GM18526 (cell line): Measurements from ENCODE around the gene MAP1S.

Experiments used
- POLR2A ChIP-seq: IDR thresholded peaks from 3 replicates; pipeline ENCODE4 v1.6.1; 2011; ENCODE audit not compliant: insufficient read length; ENCODE audit errors: extremely low read depth

The MAP1S gene

DNA sequence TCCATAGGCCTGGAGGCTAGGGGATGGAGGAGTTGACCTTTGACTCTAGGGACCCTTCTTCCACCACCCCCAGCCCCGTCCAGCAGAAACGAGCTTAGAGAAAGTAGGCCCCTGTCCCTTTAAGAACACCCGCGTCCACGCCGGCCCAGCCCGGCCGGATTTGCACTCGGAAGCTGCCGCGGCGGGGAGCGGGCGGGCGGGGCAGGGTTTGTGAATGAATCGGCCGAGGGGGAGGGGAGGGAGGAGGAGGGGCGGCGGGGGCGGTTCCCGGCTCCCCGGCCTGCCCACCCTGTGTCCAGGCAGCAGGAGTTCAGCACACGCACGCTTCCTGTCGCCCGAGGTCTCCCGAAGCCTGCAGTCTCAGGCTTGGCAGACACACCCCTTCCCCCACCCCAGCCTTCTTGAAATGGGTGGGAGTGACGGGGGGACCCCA is 32.7 kb upstream of the MAP1S start:
- no peak for TF ChIP-seq POLR2A

DNA sequence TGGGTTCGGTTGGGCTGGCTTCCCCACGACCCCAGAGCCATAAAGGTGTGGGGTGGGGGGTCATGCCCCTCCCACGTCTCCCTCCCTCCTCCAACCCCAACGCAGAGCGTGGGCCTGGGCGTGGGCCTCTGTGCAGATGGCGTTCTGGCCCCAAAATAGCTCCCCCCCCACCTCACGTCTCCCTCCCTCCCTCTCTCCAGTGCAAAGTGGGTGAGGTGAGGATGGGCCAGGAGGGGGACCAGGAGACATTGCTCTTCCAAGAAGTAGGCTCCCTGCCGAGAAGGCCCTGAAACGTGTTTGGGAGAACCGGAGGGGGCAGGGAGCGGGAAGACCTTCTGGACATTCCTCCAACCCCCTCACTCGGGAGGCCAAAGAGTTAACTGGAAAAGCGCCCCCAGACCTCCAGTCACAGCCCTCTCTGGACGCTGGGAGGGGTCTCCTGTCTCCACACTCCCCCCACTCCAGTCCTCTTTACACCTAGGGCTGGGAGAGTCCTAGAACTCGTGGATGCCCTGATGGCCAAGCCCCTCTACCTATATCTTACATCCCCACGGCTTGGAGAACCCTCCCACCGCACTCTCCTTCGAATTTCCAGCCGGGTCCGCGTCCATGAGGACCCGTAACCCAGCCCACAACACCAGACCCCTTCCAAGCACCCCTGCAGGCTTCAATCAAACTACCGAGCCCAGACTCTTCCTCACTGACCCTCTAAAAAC is 32.0 kb upstream of the MAP1S start:
- no peak for TF ChIP-seq POLR2A

DNA sequence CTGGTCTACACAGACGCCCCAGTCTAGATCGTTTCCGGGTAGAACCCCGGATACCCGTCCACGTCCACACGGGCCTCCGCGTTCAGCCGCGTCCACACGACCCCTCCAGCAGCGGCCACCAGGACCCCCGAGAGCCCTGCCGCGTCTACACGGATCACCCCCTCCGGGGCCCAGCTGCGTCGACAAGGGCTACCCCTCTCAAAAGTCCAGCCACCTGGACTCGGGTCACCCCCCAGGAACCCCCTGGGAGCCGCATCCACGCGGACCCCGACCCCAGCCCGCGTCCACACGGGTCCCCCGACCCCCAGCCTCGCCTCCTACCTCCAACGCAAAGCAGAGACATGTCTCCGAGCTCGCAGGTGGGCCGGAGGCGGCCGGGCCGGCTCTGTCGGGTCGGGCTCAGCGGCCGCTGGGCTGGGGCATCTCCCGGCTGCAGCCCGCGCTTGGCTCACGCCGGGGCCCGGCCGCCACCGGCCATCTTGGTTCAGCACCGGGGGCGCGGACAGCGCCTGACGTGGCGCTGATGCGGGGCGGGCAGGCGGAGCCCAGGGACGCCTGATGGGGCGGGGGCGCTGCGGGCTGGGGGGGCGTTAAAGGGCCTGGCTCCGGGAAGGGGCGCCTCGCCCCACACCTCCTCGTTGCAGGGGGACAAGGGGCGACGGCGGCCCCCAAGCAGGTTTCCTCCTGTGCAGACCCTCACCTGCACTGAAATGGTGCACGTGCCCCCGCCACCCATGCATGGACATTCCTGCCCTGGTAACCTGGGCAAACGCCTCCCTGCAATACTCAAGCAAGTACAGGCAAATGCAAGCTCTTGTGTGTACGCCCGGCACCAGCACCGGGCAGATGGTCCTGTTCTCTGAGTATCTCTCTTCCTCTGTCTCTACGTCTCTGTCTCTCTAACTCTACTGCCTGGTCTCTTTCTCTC is 31.2 kb upstream of the MAP1S start, which contains the start of gene UNC13A:
Gene UNC13A (minus strand): TSS at position 498 of the 928 bp plus-strand sequence. CDS start 155 bp downstream, at position 343.
- no peak for TF ChIP-seq POLR2A

DNA sequence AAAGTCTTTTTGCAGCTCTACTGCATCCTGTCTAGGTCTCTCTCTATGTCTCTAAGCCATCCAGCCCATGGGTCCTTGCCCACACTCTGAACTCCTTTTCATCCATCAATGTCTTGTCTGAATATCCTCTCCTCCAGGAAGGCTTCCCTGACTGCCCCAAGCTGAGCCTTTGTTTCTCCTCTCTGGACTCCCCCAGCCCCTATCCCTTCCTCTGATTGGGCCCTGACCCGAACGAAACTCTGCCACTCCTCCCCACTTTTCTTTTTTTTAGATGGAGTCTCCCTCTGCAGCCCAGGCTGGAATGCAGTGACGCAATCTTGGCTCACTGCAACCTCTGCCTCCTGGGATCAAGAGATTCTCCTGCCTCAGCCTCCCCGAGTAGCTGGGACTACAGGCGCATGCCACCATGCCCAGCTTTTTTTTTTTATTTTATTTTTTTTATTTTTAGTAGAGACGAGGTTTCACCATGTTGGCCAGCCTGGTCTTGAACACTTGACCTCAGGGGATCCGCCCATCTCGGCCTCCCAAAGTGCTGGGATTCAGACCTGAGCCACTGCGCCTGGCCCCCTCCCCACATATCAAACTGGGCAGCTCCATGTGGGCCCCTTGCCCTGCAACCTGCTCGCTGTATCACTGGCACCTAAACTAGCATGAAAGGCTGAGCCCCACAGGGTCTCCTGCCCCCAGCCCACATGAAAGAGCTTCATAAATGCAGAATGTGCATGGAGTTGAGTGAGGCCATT is 30.3 kb upstream of the MAP1S start:
- no peak for TF ChIP-seq POLR2A

- TF ChIP-seq POLR2A, result no peak
These were observed 26.7 kb upstream of the MAP1S start for GRCh38 chr19:17692566-17692965.

- no peak for TF ChIP-seq POLR2A
These were observed 24.1 kb upstream of the MAP1S start for GRCh38 chr19:17695198-17695597.

DNA sequence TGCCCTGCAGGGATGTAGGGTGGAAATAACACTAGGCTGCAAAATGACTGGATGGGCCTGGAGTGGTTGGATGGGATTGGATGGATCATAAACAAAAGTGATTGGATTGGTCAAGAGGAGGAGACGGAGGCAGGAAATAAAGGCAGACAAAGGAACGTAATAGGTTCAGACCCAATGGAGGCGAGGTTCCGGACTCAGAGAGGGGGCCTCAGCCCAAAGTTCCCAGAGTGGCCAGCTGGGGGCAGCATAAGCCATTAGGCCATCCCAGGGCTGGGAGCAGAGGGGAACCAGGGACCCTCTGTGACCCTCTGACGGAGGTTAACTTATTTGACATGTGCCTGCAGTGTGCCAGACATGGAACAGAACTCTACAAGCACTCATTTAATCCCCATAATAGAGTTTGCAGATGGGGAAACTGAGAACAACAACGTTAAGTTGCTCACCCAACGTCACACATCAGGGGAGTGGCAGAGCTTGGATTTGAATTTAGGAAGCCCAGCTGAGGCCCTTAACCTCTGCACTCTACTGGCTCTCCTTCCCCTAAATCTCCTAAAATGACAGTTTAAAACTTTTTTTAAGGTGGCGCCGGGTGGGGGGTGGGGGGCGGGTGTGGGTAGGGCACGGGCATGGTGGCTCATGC is 15.3 kb upstream of the MAP1S start:
- no peak for TF ChIP-seq POLR2A

DNA sequence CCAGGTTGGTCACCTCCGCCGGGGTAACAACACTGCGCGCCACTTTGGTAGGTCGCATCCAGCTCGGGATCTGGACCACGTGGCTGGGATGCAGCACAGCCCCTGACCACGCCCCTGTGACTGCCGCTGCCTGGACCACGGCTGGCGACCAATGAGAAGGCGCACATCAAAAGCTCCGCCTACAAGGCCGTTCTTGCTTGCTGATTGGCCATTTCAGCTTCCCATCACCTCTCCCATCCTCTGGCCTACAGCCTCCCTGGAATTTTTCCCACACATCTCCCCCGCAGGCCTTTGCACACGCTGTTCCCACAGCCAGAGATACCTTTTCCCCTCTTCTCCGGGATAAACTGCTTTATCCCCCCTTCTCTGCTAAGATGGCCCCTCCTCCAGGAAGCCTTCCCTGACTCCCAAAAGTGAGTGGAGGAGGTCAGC is 12.5 kb upstream of the MAP1S start:
- no peak for TF ChIP-seq POLR2A

GRCh38 chr19:17711851-17712250 is 7.4 kb upstream of the MAP1S start:
- TF ChIP-seq POLR2A, result no peak

DNA sequence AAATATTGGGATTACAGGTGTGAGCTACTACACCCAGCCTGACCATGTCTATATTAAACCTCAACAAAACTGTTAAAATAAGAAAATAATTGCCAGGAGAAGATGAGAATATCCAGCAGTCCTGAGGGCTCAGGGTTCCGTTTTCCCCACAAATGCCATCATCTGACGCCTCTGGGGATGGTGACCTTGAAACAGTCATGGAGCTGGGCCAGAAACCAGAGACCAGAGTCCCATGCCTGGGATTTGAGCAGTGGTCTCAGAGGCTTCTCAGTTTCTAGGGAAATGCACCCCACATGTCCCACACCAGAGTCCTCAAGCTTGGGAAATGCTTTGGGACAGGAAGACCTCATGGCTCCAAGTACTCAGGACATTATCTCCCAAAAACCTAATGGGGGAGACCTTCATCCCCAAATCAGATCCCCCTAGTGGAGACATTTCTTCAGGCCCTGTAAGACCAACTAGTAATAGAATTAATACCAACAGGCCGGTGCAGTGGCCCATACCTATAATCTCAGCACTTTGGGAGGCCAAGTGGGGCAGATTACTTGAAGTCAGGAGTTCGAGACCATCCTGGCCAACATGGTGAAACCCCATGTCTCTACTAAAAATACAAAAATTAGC is 2.9 kb upstream of the MAP1S start:
- no peak for TF ChIP-seq POLR2A

DNA sequence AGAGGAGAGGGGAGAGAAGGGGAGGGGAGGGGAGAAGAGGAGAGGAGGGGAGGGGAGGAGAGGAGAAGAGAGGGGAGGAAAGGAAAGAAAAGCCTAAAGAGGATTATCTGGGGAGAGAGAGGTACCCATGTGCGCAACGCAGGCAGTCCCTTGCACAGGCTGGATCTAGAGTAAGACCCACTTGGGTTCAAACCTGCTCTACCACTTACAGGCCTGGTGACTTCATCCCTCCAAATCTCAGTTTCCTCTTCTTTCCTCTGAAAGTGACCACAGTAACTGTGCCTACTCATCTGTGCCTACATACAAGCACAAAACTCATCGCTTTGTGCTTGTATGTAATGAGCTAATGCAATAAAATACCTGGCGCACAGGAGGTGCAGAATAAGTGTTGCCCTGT is 732 bp upstream of the MAP1S start:
- no peak for TF ChIP-seq POLR2A

DNA sequence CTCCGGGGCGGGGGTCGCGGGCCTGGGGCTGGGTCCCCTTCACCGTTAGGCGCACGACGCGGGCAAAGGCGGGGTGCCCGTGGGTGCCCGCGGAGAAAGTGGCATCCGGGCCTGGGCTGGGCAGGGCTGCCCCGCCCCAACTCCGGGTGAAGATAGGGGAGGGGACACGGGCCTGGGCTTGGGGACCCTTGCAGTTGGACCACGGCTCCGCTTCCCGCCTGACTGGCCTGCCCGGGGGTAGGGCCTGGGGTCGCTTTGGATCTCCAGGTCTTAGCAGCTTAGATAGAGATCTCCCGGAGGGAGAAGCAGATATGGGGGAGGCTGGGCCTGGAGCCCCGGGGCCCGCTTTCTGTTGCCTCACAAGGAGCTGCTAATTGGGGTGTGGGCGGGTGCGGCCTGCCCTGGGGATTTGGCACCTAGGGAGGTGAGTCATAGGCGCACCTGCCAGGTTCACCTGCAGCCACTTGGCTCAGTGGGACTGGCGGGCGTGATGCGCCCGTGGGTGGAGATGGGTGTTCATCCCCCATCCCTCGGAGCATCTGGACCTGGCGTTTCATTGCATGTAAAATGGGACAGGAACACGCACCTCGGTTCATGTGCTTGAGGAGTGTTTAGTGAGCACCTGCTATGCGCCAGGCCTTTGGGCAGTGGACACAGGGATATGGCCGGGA is 585 bp downstream of the MAP1S start:
- TF ChIP-seq POLR2A, result no peak

DNA sequence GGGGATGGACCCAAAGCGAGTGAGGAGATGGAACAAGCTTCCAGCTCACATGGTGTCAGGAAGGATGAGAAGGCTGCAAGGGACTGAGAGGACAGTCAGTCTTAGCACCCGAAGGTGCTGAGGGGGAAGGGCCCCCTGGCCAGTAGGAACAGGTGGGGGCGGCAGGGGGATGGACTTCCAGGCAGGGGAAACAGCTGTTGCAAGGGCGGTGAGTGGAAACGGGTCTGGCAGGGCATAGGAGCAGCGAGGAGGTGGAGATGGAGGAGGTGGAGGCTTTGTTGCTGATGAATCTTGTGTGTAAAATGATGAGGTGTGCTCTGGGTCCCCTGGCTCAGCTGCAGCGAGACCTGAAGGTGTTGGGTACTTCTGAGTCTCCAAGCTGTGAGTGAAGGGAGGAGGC is 1.2 kb downstream of the MAP1S start:
- TF ChIP-seq POLR2A, result no peak

- TF ChIP-seq POLR2A, result no peak
These were observed 1.9 kb downstream of the MAP1S start for GRCh38 chr19:17721111-17721628.

- no peak for TF ChIP-seq POLR2A
These were observed 2.5 kb downstream of the MAP1S start for GRCh38 chr19:17721821-17722220.
